ENCODE data around the gene SBNO2. TPM values are rescaled to one million over a fixed set of nuclear protein-coding genes. Genes with fewer than 3 reads are reported as not detected.

SBNO2 gene
- polyA plus RNA-seq, 1 donor: 18.5 TPM

GRCh38 chr19:1167687-1168571 is 6.1 kb downstream of the SBNO2 start:
- DNase-seq: no peak

DNA sequence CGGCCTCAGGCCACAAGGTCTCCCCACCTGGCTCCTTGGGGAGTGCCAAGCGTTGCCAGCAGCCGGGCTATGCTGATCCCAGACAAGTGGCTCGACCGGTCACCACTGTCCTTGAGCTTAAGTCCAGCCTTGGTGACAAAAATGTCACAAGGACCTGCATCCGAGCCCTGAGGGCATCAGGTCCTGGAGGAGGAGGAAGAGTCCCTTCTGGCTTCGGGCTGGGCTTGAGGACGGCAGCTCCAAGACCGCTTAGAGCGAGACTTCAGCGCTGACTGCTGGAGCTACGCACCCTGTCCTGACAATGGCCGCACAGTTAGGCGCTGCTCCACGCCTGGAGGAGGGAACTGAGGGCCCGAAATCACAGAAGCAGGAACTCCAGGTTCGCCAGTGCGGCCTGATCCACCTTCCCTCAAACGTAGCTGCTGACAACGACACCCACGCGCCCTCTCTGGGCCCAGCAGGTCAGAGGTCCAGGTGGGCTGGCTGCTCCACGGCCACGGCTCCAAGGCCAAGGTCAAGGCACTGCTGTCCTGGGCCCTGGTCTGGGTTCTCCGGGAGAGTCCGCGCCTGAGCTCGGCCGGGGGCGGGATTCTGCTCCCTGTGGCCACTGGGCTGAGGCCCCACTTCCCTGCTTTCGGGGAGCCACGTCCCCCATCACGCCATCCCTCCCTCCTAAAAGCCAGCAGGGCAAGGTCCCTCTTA is 7.0 kb downstream of the SBNO2 start:
- no peak for DNase-seq

- DNase-seq: no peak
Observed at GRCh38 chr19:1164684-1165531, 9.2 kb downstream of the SBNO2 start.

GRCh38 chr19:1163934-1164683 is 10.0 kb downstream of the SBNO2 start:
- DNase-seq: no peak

DNA sequence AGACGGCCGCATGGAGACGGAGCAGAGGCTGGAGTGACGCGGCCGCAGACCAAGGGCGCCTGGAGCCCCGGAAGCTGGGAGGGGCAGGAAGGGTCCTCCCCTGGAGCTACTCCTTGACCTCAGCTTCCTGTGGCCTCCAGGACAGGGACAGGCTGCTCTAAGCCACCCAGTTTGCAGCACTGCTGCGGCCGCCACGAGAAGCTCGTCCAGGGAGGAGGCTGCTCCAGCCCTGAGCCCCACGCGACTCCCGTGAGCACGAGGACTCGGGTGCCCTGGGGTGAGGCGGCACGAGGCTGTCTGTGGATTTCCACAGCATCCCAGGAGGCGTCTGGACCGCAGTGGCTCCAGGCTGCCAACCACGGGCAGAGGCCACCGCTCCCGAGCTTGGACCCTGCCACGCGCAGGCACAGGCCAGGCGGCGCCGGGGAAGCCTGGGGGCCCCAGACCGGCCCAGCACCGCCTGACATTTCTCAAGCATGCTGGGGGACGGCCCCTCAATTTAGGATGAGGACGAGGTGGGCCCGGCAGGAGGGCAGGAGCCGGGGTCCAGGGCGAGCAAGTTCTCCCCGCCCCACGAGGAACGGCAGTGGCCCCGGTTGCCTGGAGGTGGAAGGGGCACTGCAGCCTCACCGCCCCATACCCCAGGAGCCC is 10.7 kb downstream of the SBNO2 start:
- DNase-seq: no peak

DNA sequence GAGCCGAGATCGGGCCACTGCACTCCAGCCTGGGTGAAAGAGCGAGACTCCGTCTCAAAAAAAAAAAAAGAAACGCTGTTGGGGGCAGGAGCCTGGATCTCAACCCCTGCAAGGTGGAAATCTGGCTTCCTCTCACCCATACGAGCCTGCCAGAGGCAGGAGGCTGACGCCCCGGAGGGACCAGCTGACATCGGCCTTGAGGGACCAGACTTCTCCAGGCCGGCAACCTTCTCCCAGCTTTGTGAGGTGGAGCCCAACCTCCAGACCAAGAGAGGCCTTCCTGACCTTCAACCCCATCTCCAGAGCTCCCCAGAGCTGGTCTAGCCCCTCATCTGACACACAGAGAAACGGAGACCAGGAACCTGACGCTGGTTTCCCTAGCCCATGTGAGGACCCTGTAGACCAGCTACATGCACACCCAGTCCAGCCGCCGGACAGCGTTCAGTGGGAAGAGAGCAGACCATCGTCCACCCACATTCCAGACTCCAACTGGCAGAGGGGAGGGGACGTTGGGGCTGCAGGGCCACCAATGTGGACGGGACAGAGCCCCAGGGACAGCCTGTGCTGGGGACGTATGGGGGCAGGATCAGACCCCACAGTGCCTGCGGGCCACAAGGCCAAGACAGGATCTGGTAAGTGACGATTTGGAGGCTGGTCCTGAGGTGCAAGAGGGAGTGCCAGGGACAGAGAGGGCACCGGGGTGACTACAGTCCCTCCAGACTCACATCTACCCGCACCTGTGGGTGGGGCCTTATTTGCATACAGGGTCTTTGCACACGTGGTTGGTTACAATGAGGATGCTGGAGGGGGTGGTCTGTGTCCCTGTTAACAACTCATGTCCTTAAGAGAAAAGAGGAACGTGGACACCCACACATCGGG is 11.4 kb downstream of the SBNO2 start:
- no peak for DNase-seq

DNA sequence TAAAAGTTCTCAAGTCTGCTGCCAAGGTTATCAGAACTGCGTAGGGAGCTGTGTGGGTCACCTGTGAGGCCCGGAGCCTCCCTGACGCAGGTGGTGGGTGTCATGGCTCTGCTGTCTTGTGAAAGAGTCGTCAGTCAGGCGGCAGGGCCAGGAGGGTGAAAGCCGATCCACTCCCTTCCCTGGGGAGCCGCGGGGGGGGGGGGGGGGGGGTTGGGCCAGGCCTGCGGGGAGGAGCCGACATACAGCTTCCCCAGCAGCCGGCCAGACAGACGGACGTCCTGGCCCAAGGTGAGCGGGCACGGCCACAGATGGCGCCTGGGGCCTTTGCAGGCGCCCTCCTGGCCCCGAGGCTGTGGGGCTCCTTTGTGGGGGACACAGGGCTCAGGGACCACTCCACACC is 12.4 kb downstream of the SBNO2 start:
- DNase-seq: no peak

DNA sequence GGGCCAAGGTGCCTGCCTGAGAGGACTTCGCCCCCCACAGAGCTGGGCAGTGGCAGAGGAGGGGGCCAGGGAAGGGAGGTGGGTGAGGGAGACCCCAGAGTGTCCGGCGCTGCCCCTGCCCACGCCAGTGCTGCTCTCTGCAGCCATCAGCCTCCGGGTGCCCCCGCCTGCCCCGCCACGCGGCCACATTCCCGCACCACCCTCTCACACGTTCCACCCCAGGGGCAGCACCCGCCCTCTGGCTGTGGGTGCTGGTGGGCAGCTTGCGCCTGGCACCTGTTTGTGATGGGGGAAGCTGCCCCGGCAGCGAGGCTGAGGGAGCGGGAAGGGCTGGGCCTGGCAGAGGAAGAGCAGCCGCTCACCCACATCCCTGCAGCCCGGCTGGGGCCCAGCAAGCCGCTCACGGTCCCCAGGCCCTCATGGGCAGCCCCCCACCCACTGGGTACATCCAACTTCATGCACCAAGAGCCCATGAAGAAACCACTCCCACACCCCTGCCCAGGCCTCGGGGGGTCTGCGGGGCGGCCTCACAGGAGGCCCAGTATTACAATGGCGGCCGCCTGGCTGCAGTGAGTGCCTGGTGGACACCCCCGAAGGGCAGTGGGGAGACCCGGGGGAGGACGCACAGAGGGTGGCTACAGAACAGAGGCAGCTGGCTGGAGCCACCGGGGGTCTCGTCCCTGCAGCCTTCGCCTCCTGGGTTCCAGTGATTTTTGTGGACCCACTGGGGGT is 14.0 kb downstream of the SBNO2 start:
- no peak for DNase-seq

DNA sequence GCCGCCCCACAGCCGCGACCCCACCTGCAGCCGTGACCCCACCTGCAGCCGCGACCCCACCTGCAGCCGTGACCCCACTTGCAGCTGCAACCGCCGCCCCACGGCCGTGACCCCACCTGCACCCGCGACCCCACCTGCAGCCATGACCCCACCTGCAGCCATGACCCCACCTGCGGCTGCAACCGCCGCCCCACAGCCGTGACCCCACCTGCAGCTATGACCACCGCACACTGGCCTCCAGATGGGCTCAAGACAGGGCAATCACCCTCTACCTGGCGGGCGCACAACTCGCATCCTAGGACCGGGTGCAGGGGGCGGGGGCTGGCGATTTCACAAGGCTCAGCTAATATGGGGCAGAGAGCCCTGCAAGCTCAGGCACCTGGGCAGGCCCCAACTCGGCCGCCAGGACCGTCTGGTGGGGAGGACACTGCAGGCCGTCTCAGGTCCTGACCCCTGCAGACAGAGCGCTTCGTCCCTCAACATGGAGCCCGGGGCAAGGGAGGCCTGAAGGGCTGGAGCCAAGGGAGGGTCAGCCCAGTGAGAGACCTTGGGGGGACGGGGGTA is 15.1 kb downstream of the SBNO2 start:
- no peak for DNase-seq

GRCh38 chr19:1157931-1158884 is 15.9 kb downstream of the SBNO2 start:
- no peak for DNase-seq

DNA sequence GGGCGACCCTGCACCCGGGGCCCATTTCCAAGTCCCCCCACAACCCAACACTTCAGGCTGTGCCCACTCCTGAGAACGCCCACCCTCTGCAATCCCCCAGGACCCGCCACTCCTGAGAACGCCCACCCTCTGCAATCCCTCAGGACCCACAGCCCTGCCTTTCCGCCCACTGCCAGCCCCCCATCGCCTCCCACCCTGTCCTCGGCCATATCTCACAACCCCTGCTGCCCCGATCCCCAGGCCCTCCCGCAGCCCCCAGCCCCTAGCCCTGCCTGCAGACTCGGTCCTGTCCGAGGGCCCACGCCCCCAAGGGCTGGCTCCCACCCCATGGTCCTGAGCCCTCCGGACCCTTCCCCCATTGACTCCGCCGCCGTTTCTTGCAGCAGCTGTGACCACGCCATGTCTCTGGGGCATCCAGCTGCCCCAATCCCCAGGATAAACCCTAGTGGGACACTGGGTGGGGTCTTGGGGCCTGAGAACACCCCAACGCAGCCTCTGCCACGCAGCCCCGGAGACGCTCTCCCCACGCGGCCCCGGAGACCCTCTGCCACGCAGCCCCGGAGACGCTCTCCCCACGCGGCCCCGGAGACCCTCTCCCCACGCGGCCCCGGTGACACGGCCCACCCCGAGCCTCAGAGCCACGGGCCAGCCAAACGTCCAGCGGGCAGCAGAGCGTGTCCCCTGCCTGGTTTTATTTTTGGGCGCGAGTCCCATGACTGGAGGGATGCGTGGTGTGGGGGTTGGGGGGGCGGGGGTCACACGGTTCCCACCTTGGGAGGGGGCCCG is 17.0 kb downstream of the SBNO2 start:
- no peak for DNase-seq

GRCh38 chr19:1156305-1156801 is 17.7 kb downstream of the SBNO2 start:
- no peak for DNase-seq

GRCh38 chr19:1155352-1156304 is 18.4 kb downstream of the SBNO2 start:
- DNase-seq: no peak

GRCh38 chr19:1154731-1155351 is 19.2 kb downstream of the SBNO2 start:
- DNase-seq: no peak

GRCh38 chr19:1153891-1154730 is 20.0 kb downstream of the SBNO2 start:
- no peak for DNase-seq
